HepG2 (cell line): Measurements from ENCODE around the gene DRAM1. TPM values are rescaled to one million over a fixed set of nuclear protein-coding genes. Genes with fewer than 3 reads are reported as not detected.

Source experiments
- GABPB1 ChIP-seq: IDR thresholded peaks from 2 replicates; pipeline ENCODE4 v1.6.1; 2016; ENCODE audit warnings: mild to moderate bottlenecking, missing genetic modification reagents, moderate library complexity, missing compliant biosample characterization
- HIVEP1 ChIP-seq: sonication (generic); formaldehyde crosslinking; IDR thresholded peaks from 2 replicates; pipeline ENCODE4 v1.4.0; 2020; ENCODE audit warnings: mild to moderate bottlenecking, missing genetic modification reagents
- HMGA1 ChIP-seq: sonication (generic); formaldehyde crosslinking; conservative IDR thresholded peaks from 2 replicates; pipeline ENCODE4 v1.4.0; 2020; ENCODE audit warnings: missing genetic modification reagents
- MEIS2 ChIP-seq: sonication (generic); formaldehyde crosslinking; IDR thresholded peaks from 2 replicates; pipeline ENCODE4 v1.9.0; 2021; ENCODE audit warnings: mild to moderate bottlenecking, missing genetic modification reagents
- MZF1 ChIP-seq: sonication (generic); formaldehyde crosslinking; IDR thresholded peaks from 2 replicates; pipeline ENCODE4 v1.8.1; 2023; ENCODE audit warnings: mild to moderate bottlenecking, missing genetic modification reagents, borderline replicate concordance
- NR2F2 ChIP-seq: IDR thresholded peaks from 2 replicates; pipeline ENCODE4 v1.6.1; 2012; ENCODE audit warnings: low read depth, inconsistent platforms, borderline replicate concordance
- SKI ChIP-seq: fragments of 450-650 bp; IDR thresholded peaks from one replicate; pipeline ENCODE4 v1.6.1; 2018; ENCODE audit warnings: mild to moderate bottlenecking; ENCODE audit not compliant: partially characterized antibody
- SMAD9 ChIP-seq: sonication (generic); formaldehyde crosslinking; IDR thresholded peaks from 2 replicates; pipeline ENCODE4 v1.5.1; 2020; ENCODE audit warnings: mild to moderate bottlenecking, missing genetic modification reagents
- SP4 ChIP-seq: sonication (generic); formaldehyde crosslinking; IDR thresholded peaks from 2 replicates; pipeline ENCODE4 v1.8.1; 2023; ENCODE audit warnings: mild to moderate bottlenecking, missing genetic modification reagents
- STAG1 ChIP-seq: sonication (generic); formaldehyde crosslinking; IDR thresholded peaks from 2 replicates; pipeline ENCODE4 v1.4.0; 2020; ENCODE audit warnings: missing genetic modification reagents
- ZBTB33 ChIP-seq: sonication (generic); formaldehyde crosslinking; IDR thresholded peaks from 2 replicates; pipeline ENCODE4 v1.4.0; 2020; ENCODE audit warnings: missing genetic modification reagents
- ZFP36L1 ChIP-seq: sonication (generic); formaldehyde crosslinking; IDR thresholded peaks from 2 replicates; pipeline ENCODE4 v1.8.0; 2022; ENCODE audit warnings: mild to moderate bottlenecking, missing genetic modification reagents, moderate library complexity
- ZHX1 ChIP-seq: sonication (generic); formaldehyde crosslinking; IDR thresholded peaks from 2 replicates; pipeline ENCODE4 v1.8.1; 2022; ENCODE audit warnings: low read depth, mild to moderate bottlenecking, missing genetic modification reagents
- ZNF382 ChIP-seq: sonication (generic); formaldehyde crosslinking; IDR thresholded peaks from 2 replicates; pipeline ENCODE4 v1.5.0; 2020; ENCODE audit warnings: missing genetic modification reagents, mild to moderate bottlenecking, borderline replicate concordance
- ZNF770 ChIP-seq: sonication (generic); formaldehyde crosslinking; IDR thresholded peaks from 2 replicates; pipeline ENCODE4 v1.5.0; 2020; ENCODE audit warnings: mild to moderate bottlenecking, missing genetic modification reagents
- ZNF788 ChIP-seq: sonication (generic); formaldehyde crosslinking; IDR thresholded peaks from 2 replicates; pipeline ENCODE4 v1.5.0; 2020; ENCODE audit warnings: mild to moderate bottlenecking, missing genetic modification reagents, borderline replicate concordance
- ZNF879 ChIP-seq: sonication (generic); formaldehyde crosslinking; IDR thresholded peaks from 2 replicates; pipeline ENCODE4 v1.8.1; 2023; ENCODE audit warnings: missing genetic modification reagents
- polyA plus RNA-seq, 8 experiments: library from polyadenylated mRNA; depleted of rRNA in 3 of 8; stranded (reverse) in 7 of 8; unstranded in 1 of 8; fragments of >200 nt; fragmentation: Illumina TruSeq in 4 of 8; extraction: Trizol in 4 of 8; gene quantifications; 2 replicates each; pipeline versions ENCODE4 v1.2.1 to v1.2.3, GENCODE V29; 2011 to 2016; ENCODE audit warnings: low read depth in 4 of 8, missing spikeins in 1 of 8, mixed read lengths in 1 of 8; ENCODE audit not compliant: insufficient read depth in 1 of 8
- total RNA-seq, 5 experiments: library from RNA; depleted of rRNA; stranded (reverse); fragments of >200 nt; fragmentation: Illumina TruSeq; extraction: Trizol; gene quantifications; 2 replicates each; pipeline ENCODE4 v1.2.3, GENCODE V29; 2016; ENCODE audit warnings: low read depth in 1 of 5
- TF ChIP-seq, protein P1 (sequence below): sonication (generic); formaldehyde crosslinking; IDR thresholded peaks from 2 replicates; pipeline ENCODE4 v1.4.0; 2020; ENCODE audit warnings: mild to moderate bottlenecking, missing genetic modification reagents
- TF ChIP-seq, protein P2 (sequence below): IDR thresholded peaks from 2 replicates; pipeline ENCODE4 v1.6.1; 2016; ENCODE audit warnings: missing genetic modification reagents, missing compliant biosample characterization
- TF ChIP-seq, protein P3 (sequence below): sonication (generic); formaldehyde crosslinking; IDR thresholded peaks from 2 replicates; pipeline ENCODE4 v1.4.0; 2020; ENCODE audit warnings: missing genetic modification reagents

Gene DRAM1
- total and polyA plus RNA-seq, 2 of the 13 experiments (the other 11 are each of a cell fraction or from before 2014, with no cell fraction given): 20.9 to 32.6 TPM

- TF ChIP-seq ZNF770: peak; percentile 51; the same call in 1 of the 2 replicates
- TF ChIP-seq ZNF788 (CRISPR knock-in tag): peak; percentile 59; the same call in 1 of the 2 replicates
- TF ChIP-seq ZHX1 (CRISPR knock-in tag): no peak
- peak; percentile 72; the same call in 1 of the 2 replicates for TF ChIP-seq ZFP36L1 (CRISPR knock-in tag)
- TF ChIP-seq ZNF879 (CRISPR knock-in tag): no peak
- TF ChIP-seq, protein P1, sequence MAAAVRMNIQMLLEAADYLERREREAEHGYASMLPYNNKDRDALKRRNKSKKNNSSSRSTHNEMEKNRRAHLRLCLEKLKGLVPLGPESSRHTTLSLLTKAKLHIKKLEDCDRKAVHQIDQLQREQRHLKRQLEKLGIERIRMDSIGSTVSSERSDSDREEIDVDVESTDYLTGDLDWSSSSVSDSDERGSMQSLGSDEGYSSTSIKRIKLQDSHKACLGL: no peak
- TF ChIP-seq ZBTB33 (CRISPR knock-in tag): no peak
- TF ChIP-seq SKI: no peak
- TF ChIP-seq STAG1: no peak
- TF ChIP-seq HMGA1 (CRISPR knock-in tag): no peak
- TF ChIP-seq HIVEP1 (CRISPR knock-in tag): no peak
- TF ChIP-seq ZNF382 (CRISPR knock-in tag): no peak
- TF ChIP-seq NR2F2: no peak; the same call in 1 of the 2 replicates
- TF ChIP-seq, protein P2, sequence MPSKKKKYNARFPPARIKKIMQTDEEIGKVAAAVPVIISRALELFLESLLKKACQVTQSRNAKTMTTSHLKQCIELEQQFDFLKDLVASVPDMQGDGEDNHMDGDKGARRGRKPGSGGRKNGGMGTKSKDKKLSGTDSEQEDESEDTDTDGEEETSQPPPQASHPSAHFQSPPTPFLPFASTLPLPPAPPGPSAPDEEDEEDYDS (CRISPR knock-in tag): peak; percentile 65; the same call in 1 of the 2 replicates
- TF ChIP-seq MEIS2: no peak
- TF ChIP-seq MZF1 (CRISPR knock-in tag): no peak
- TF ChIP-seq, protein P3, sequence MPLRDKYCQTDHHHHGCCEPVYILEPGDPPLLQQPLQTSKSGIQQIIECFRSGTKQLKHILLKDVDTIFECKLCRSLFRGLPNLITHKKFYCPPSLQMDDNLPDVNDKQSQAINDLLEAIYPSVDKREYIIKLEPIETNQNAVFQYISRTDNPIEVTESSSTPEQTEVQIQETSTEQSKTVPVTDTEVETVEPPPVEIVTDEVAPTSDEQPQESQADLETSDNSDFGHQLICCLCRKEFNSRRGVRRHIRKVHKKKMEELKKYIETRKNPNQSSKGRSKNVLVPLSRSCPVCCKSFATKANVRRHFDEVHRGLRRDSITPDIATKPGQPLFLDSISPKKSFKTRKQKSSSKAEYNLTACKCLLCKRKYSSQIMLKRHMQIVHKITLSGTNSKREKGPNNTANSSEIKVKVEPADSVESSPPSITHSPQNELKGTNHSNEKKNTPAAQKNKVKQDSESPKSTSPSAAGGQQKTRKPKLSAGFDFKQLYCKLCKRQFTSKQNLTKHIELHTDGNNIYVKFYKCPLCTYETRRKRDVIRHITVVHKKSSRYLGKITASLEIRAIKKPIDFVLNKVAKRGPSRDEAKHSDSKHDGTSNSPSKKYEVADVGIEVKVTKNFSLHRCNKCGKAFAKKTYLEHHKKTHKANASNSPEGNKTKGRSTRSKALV (CRISPR knock-in tag): 0 out of 2 replicates have a peak, but pooled peaks have one; percentile 50
- TF ChIP-seq SMAD9 (CRISPR knock-in tag): no peak
- no peak for TF ChIP-seq SP4
- no peak for TF ChIP-seq GABPB1 (CRISPR knock-in tag)
These were observed 14.1 kb downstream of the DRAM1 start (continued) for GRCh38 chr12:101891462-101891971.
